HL-60 (cell line): Measurements from ENCODE around the gene EPHA2.

Source experiments
- DNase-seq, 2 experiments: peaks; one replicate each; pipeline ENCODE4 v3.0.0-alpha.2; 2010 to 2020; ENCODE audit warnings: low read depth in 1 of 2, low spot score in 1 of 2
- H3K27ac ChIP-seq: fragments of 250-450 bp; sonication (Bioruptor Pico); replicated peaks from 2 replicates; pipeline ENCODE4 v1.5.1; 2020; ENCODE audit warnings: mild to moderate bottlenecking, moderate library complexity
- H3K27me3 ChIP-seq: fragments of 250-450 bp; sonication (Bioruptor Pico); 2 replicates; pipeline ENCODE4 v1.5.1; 2021; ENCODE audit warnings: mild to moderate bottlenecking, moderate library complexity; ENCODE audit not compliant: insufficient read depth, poor library complexity, severe bottlenecking
- H3K4me3 ChIP-seq: replicated peaks from 2 replicates; pipeline ENCODE4 v1.5.1; 2011; ENCODE audit warnings: mild to moderate bottlenecking, control low read depth, low read length; ENCODE audit not compliant: insufficient read depth
- CTCF ChIP-seq: IDR thresholded peaks from one replicate; pipeline ENCODE4 v1.5.1; 2011; ENCODE audit warnings: low read length, control low read depth, inconsistent platforms; ENCODE audit not compliant: insufficient read depth
- GABPA ChIP-seq: IDR thresholded peaks from 2 replicates; pipeline ENCODE4 v1.6.1; 2012; ENCODE audit warnings: low read depth
- POLR2AphosphoS5 ChIP-seq: IDR thresholded peaks from 2 replicates; pipeline ENCODE4 v1.6.1; 2012; ENCODE audit warnings: low read depth
- REST ChIP-seq: IDR thresholded peaks from 2 replicates; pipeline ENCODE4 v1.6.1; 2012; ENCODE audit warnings: low read depth; ENCODE audit not compliant: insufficient replicate concordance
- SPI1 ChIP-seq: IDR thresholded peaks from 2 replicates; pipeline ENCODE4 v1.6.1; 2012; ENCODE audit warnings: low read depth, mild to moderate bottlenecking, borderline replicate concordance

EPHA2 gene

GRCh38 chr1:16148329-16149092 is 7.4 kb downstream of the EPHA2 start:
- Histone ChIP-seq H3K27ac (no peak overlapping the region), H3K4me3 (no peak overlapping the region), H3K27me3 (peaks cover 11% of the 10 kb centered on the region)
- DNase-seq: no peak
- TF ChIP-seq POLR2AphosphoS5 (no peak), CTCF (no peak), GABPA (no peak), REST (no peak), SPI1 (no peak)

- DNase-seq: no peak
- peaks cover 7% of the 10 kb centered on the region for H3K27me3 ChIP-seq
- H3K27ac ChIP-seq: no peak overlapping the region
- no peak overlapping the region for H3K4me3 ChIP-seq
- TF ChIP-seq CTCF (no peak), SPI1 (no peak), REST (no peak), GABPA (no peak), POLR2AphosphoS5 (no peak)
These were observed 8.5 kb downstream of the EPHA2 start for GRCh38 chr1:16147156-16147926.

- H3K4me3 ChIP-seq: no peak overlapping the region
- DNase-seq: no peak
- TF ChIP-seq REST (no peak), SPI1 (no peak), CTCF (no peak), GABPA (no peak)
- H3K27ac ChIP-seq: no peak overlapping the region
- H3K27me3 ChIP-seq: peaks cover 9% of the 10 kb centered on the region
These were observed 9.4 kb downstream of the EPHA2 start for GRCh38 chr1:16146279-16147155.
